Measurements from ENCODE around the gene ATG101.

ATG101 gene

GRCh38 chr12:52086944-52087835 lies 17.4 kb downstream of the ATG101 start:
- no peak for DNase-seq (ENCODE audit: low read depth)
- H3K4me3 ChIP-seq (replicated peaks; ENCODE audit: low read depth, low read length) = no peak overlapping the region
- TF ChIP-seq CTCF (IDR thresholded peaks at IDR 0.05; ENCODE audit: low read length, missing control alignments) = no peak

- no peak for DNase-seq (ENCODE audit: low read depth)
- no peak for TF ChIP-seq CTCF (IDR thresholded peaks at IDR 0.05; ENCODE audit: low read length, missing control alignments)
Measured at GRCh38 chr12:52087961-52088820, 18.4 kb downstream of the ATG101 start.

GRCh38 chr12:52089491-52089890 lies 19.7 kb downstream of the ATG101 start:
- DNase-seq (ENCODE audit: low read depth) = no peak
- H3K4me3 ChIP-seq (replicated peaks; ENCODE audit: low read depth, low read length) = no peak overlapping the region

More at GRCh38 chr12:52087961-52088820, 18.4 kb downstream of the ATG101 start:
- no peak overlapping the region for H3K4me3 ChIP-seq (replicated peaks; ENCODE audit: low read depth, low read length)

GRCh38 chr12:52090291-52090690 lies 20.5 kb downstream of the ATG101 start:
- DNase-seq (ENCODE audit: low read depth) = no peak
- no peak for TF ChIP-seq CTCF (IDR thresholded peaks at IDR 0.05; ENCODE audit: low read length, missing control alignments)
- H3K4me3 ChIP-seq (replicated peaks; ENCODE audit: low read depth, low read length) = no peak overlapping the region

More at GRCh38 chr12:52089491-52089890, 19.7 kb downstream of the ATG101 start:
- no peak for TF ChIP-seq CTCF (IDR thresholded peaks at IDR 0.05; ENCODE audit: low read length, missing control alignments)

GRCh38 chr12:52091061-52091460 lies 21.3 kb downstream of the ATG101 start:
- no peak overlapping the region for H3K4me3 ChIP-seq (replicated peaks; ENCODE audit: low read depth, low read length)
- TF ChIP-seq CTCF (IDR thresholded peaks at IDR 0.05; ENCODE audit: low read length, missing control alignments) = no peak
- no peak for DNase-seq (ENCODE audit: low read depth)

GRCh38 chr12:52091869-52092268 lies 22.1 kb downstream of the ATG101 start:
- no peak for TF ChIP-seq CTCF (IDR thresholded peaks at IDR 0.05; ENCODE audit: low read length, missing control alignments)
- H3K4me3 ChIP-seq (replicated peaks; ENCODE audit: low read depth, low read length) = no peak overlapping the region
- DNase-seq (ENCODE audit: low read depth) = no peak

All from fibroblast of pulmonary artery (primary cell).